Heart left ventricle (tissue), 13 donors: ENCODE results near the gene ADGRV1.
A peak's percentile ranks its signal among the peaks of the same experiment; 100 is the strongest.

Source experiments
- CTCF ChIP-seq, 12 donors: fragments of 200-600 bp; sonication (generic) in 4 of 12; IDR thresholded peaks; one replicate each; pipeline versions ENCODE4 v1.5.0 to v1.8.0; 2018 to 2022; ENCODE audit warnings: antibody characterized with exemption in 12 of 12, mild to moderate bottlenecking in 5 of 12
- POLR2A ChIP-seq, 2 donors: fragments of 450-650 bp; IDR thresholded peaks; one replicate each; pipeline ENCODE4 v1.6.1; 2017; ENCODE audit warnings: antibody characterized with exemption in 2 of 2, mild to moderate bottlenecking in 2 of 2, moderate library complexity in 2 of 2
- donor health status: ischemic (EF 13 %, LVEDD 7.1; RV severe dilation, severe dysfunction).
- donor health status: DM: no; HTN: yes; CAD: no.
- donor health status: DM: no; HTN: no; CAD: no.
- donor health status: ischemic (EF 25% LVEDD 6.9; RV normal size, moderate dysfunction).
- donor health status: ischemic (EF 25% LVEDD 5.7; RV mildly dilated, moderate dysfunction).
- donor health status: ischemic (EF 35%, LVEDD 5.7; RV mildly dilated, moderate dysfunction).
- donor health status: nonischemic (EF 11% LVEDD 7.7; RV severe dilation, severe dysfunction).
- donor health status: DM: yes; HTN: yes; CAD: no.
- donor health status: PGD.
- donor health status: ischemic (EF 29% LVEDD 5.4; RV normal size, mild dysfunction).
- donor health status: nonischemic (EF 23%, LVEDD 6.1; RV moderate dilation, normal function).

- peak; percentile 60 to 88 (median 80) for TF ChIP-seq CTCF (IDR thresholded peaks at IDR 0.05)
- no peak for TF ChIP-seq POLR2A (IDR thresholded peaks at IDR 0.05)
Measured at GRCh38 chr5:90932052-90932699, 373.6 kb downstream of the ADGRV1 start.
